Gastrocnemius medialis (tissue), 4 donors: Measurements from ENCODE around the gene GARNL3. TPM values are rescaled to one million over a fixed set of nuclear protein-coding genes. Genes with fewer than 3 reads are reported as not detected.

Experiments
- ATAC-seq, 2 donors: fragments of 150-250 bp; one replicate each; pipeline ENCODE4 v1.9.1; 2016
- DNase-seq, 2 donors: peaks; one replicate each; pipeline ENCODE4 v3.0.0-alpha.2; 2019
- H3K27ac ChIP-seq, 4 donors: fragments of 200-600 bp; sonication (generic); 1 replicate in 1 of 4; 2 replicates in 3 of 4; pipeline ENCODE4 v1.5.1; 2016 to 2018; ENCODE audit warnings: mild to moderate bottlenecking in 2 of 4, moderate library complexity in 1 of 4
- H3K27me3 ChIP-seq, 3 donors: fragments of 200-600 bp; sonication (generic) in 2 of 3; 1 replicate in 1 of 3; 2 replicates in 2 of 3; pipeline versions ENCODE4 v1.5.1 to v1.6.0; 2016 to 2019; ENCODE audit warnings: mild to moderate bottlenecking in 1 of 3, moderate library complexity in 1 of 3
- H3K36me3 ChIP-seq, 2 donors: fragments of 200-600 bp; sonication (generic) in 1 of 2; one replicate each; pipeline ENCODE4 v1.5.1; 2017 to 2018
- H3K4me1 ChIP-seq, 2 donors: fragments of 200-600 bp; sonication (generic) in 1 of 2; one replicate each; pipeline ENCODE4 v1.5.1; 2016 to 2017; ENCODE audit warnings: mild to moderate bottlenecking in 2 of 2
- H3K4me3 ChIP-seq, 4 donors: fragments of 200-600 bp; sonication (generic) in 3 of 4; 1 replicate in 1 of 4; 2 replicates in 3 of 4; pipeline ENCODE4 v1.5.1; 2016 to 2019; ENCODE audit warnings: mild to moderate bottlenecking in 2 of 4
- H3K9me3 ChIP-seq, 3 donors: fragments of 200-600 bp; sonication (generic) in 2 of 3; 1 replicate in 1 of 3; 2 replicates in 2 of 3; pipeline ENCODE4 v1.5.1; 2016 to 2019
- POLR2A ChIP-seq, 2 donors: fragments of 450-650 bp; IDR thresholded peaks; one replicate each; pipeline ENCODE4 v1.6.1; 2017; ENCODE audit warnings: antibody characterized with exemption in 2 of 2, mild to moderate bottlenecking in 2 of 2, moderate library complexity in 2 of 2
- in situ Hi-C, 4 donors: fragments of 200-750 bp; cut with MboI; loops; one replicate each; pipeline versions ENCODE4 v1.15.0 to v1.8.0; 2017; ENCODE audit warnings: low sequenced_read_pairs in 4 of 4
- intact Hi-C: fragments of 100-400 bp; cut with DNase I; formaldehyde crosslinking; loops from one replicate; pipeline ENCODE4 v1.15.1; 2023; ENCODE audit warnings: low total_unique reads
- total RNA-seq, 4 donors: library from RNA; depleted of rRNA; stranded (reverse); fragments of >200 nt; gene quantifications; one replicate each; pipeline versions ENCODE4 v1.1.0 to v1.2.3, GENCODE V29; 2016
- TF ChIP-seq, protein P1 (sequence below), 5 experiments: fragments of 450-650 bp in 3 of 5; fragments of 200-600 bp in 2 of 5; sonication (generic) in 2 of 5; IDR thresholded peaks in 4 of 5; conservative IDR thresholded peaks in 1 of 5; 1 replicate in 4 of 5; 2 replicates in 1 of 5; pipeline ENCODE4 v1.5.1; 2016 to 2019; ENCODE audit warnings: antibody characterized with exemption in 5 of 5, mild to moderate bottlenecking in 3 of 5, moderate library complexity in 3 of 5

The GARNL3 gene
- total RNA-seq, 4 donors from 2014 or later: 2.5 to 5.7 (median 3.0) TPM

DNA sequence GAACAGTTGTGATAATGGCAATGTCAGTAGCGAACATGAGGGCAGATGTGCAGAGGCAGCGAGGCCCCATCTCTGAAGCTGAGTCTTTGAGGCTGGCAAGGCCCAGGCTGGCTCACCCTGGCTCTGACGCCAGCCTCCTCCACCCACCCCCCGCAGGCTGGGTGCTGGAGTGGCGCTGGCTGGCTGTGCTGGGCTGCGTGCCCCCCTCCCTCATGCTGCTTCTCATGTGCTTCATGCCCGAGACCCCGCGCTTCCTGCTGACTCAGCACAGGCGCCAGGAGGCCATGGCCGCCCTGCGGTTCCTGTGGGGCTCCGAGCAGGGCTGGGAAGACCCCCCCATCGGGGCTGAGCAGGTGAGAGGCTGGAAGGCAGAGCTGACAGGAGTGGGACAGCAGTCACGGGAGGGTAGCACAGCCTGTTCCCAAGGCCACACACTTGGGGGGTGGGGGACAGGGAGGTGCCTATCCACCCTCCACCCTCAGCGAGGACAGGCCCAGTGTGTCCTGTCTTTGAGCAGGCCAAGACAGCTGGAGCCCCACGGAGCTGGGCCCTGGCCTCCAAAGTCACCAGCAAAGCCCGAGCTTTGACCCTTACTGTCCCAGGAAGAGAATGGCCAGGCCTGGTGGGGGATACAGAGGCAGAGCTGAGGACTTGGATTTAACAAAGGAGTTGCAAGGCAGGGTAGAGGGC is 138.0 kb downstream of the GARNL3 start:
- TF ChIP-seq, protein P1, sequence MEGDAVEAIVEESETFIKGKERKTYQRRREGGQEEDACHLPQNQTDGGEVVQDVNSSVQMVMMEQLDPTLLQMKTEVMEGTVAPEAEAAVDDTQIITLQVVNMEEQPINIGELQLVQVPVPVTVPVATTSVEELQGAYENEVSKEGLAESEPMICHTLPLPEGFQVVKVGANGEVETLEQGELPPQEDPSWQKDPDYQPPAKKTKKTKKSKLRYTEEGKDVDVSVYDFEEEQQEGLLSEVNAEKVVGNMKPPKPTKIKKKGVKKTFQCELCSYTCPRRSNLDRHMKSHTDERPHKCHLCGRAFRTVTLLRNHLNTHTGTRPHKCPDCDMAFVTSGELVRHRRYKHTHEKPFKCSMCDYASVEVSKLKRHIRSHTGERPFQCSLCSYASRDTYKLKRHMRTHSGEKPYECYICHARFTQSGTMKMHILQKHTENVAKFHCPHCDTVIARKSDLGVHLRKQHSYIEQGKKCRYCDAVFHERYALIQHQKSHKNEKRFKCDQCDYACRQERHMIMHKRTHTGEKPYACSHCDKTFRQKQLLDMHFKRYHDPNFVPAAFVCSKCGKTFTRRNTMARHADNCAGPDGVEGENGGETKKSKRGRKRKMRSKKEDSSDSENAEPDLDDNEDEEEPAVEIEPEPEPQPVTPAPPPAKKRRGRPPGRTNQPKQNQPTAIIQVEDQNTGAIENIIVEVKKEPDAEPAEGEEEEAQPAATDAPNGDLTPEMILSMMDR (IDR thresholded peaks at IDR 0.05 in 4 of 5, conservative IDR thresholded peaks at IDR 0.05 in 1 of 5): no peak
- no peak for TF ChIP-seq POLR2A (IDR thresholded peaks at IDR 0.05)
- Histone ChIP-seq H3K4me1 (peaks cover 9 to 12% of the 10 kb centered on the region in 2 donors), H3K27ac (no peak overlapping the region), H3K4me3 (no peak overlapping the region), H3K27me3 (no peaks in the 10 kb centered on the region), H3K36me3 (peaks cover 0 to 46% of the 10 kb centered on the region in 2 donors), H3K9me3 (no peaks in the 10 kb centered on the region)
- intact Hi-C loops (no loop called here), in situ Hi-C loops (loop anchor here in 1 of 4 donors (25.0 kb wide), 1 partner anchor 465 kb away; no protein-coding TSS in a partner anchor)
- DNase-seq (no peak), ATAC-seq (no peak)

DNA sequence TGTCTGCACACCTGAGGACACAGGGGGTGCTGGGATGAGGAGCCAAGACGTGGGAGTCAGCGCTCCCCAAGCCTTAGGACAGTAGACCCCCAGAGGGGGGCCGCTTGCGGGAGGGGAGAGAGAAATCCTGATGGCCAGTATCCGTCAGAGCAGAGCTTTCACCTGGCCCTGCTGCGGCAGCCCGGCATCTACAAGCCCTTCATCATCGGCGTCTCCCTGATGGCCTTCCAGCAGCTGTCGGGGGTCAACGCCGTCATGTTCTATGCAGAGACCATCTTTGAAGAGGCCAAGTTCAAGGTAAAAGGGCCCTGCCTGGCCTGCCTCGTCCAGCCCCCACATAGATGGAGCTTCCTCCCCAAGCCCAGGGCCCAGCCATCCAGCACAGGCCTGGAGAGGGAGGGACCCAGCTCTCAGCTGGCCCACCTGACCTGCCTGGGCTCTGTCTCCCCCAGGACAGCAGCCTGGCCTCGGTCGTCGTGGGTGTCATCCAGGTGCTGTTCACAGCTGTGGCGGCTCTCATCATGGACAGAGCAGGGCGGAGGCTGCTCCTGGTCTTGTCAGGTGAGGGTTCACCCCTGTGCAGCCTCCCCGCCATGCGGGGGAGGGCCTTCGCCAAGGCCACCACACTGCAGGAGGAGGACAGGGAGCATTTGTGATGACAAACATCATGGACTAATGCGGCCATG is 139.1 kb downstream of the GARNL3 start:
- H3K27me3 ChIP-seq: no peaks in the 10 kb centered on the region
- TF ChIP-seq, protein P1 (IDR thresholded peaks at IDR 0.05 in 4 of 5, conservative IDR thresholded peaks at IDR 0.05 in 1 of 5): no peak
- TF ChIP-seq POLR2A (IDR thresholded peaks at IDR 0.05): no peak
- H3K27ac ChIP-seq: no peak overlapping the region
- H3K9me3 ChIP-seq: no peaks in the 10 kb centered on the region
- H3K4me1 ChIP-seq: peaks cover 1 to 3% of the 10 kb centered on the region in 2 donors
- no peak for DNase-seq
- no peak for ATAC-seq
- H3K4me3 ChIP-seq: no peak overlapping the region
- in situ Hi-C loops: loop anchor here in 1 of 4 donors (25.0 kb wide), 1 partner anchor 466 kb away; no protein-coding TSS in a partner anchor
- intact Hi-C loops: no loop called here
- peaks cover 0 to 55% of the 10 kb centered on the region in 2 donors for H3K36me3 ChIP-seq

DNA sequence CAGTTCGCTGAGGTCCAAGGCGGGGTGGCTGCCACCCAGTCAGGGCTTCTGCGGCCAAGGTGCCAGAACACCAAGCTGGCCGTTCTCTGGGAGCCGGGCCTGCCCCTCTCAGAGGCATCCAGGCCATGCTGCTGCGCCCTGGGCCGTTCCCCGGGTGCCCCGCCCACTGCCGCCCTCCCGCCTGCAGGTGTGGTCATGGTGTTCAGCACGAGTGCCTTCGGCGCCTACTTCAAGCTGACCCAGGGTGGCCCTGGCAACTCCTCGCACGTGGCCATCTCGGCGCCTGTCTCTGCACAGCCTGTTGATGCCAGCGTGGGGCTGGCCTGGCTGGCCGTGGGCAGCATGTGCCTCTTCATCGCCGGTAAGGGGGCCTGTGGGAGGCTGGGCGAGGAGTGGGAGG is 140.1 kb downstream of the GARNL3 start:
- Histone ChIP-seq H3K4me3 (no peak overlapping the region), H3K36me3 (peaks cover 0 to 55% of the 10 kb centered on the region in 2 donors), H3K4me1 (no peaks in the 10 kb centered on the region), H3K27me3 (no peaks in the 10 kb centered on the region), H3K27ac (no peak overlapping the region), H3K9me3 (no peaks in the 10 kb centered on the region)
- intact Hi-C loops (no loop called here), in situ Hi-C loops (loop anchor here in 1 of 4 donors (25.0 kb wide), 1 partner anchor 467 kb away; no protein-coding TSS in a partner anchor)
- DNase-seq (no peak), ATAC-seq (no peak)
- TF ChIP-seq POLR2A (IDR thresholded peaks at IDR 0.05): no peak
- TF ChIP-seq, protein P1 (IDR thresholded peaks at IDR 0.05 in 4 of 5, conservative IDR thresholded peaks at IDR 0.05 in 1 of 5): no peak

DNA sequence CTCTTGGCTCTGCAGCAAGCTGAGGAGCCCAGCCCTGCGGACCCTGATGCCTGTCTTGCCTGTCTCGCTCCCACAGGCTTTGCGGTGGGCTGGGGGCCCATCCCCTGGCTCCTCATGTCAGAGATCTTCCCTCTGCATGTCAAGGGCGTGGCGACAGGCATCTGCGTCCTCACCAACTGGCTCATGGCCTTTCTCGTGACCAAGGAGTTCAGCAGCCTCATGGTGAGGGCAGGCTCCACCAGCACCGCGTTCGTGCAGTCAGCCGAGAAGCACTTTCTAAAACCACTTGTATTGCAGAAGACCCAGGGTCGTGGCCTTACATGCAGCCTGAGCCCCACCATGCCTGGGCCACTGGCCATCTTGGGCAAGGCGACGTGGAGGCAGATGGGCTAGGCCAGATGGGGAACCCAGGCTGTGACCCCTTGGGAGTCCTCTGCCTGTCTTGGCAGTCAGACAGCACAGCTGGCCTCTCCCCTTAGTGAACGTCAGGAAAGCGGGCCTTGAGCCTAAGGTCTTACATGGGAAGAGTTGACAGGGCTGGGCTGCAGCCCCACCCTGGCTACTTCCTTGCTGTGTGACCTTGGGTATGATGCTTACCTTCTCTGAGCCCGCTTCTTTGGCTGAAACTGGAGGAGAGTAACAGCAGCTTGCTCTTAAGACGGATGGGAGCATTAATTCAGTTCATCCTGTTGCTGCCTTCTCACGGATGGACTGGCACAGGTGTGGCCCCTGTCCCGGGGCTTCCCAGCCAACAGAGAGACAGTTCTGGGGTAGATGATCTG is 141.0 kb downstream of the GARNL3 start:
- Histone ChIP-seq H3K27me3 (no peaks in the 10 kb centered on the region), H3K4me1 (no peaks in the 10 kb centered on the region), H3K36me3 (peaks cover 0 to 51% of the 10 kb centered on the region in 2 donors), H3K4me3 (no peak overlapping the region), H3K27ac (no peak overlapping the region), H3K9me3 (no peaks in the 10 kb centered on the region)
- ATAC-seq (no peak), DNase-seq (no peak)
- in situ Hi-C loops (loop anchor here in 1 of 4 donors (25.0 kb wide), 1 partner anchor 468 kb away; no protein-coding TSS in a partner anchor), intact Hi-C loops (no loop called here)
- TF ChIP-seq, protein P1 (IDR thresholded peaks at IDR 0.05 in 4 of 5, conservative IDR thresholded peaks at IDR 0.05 in 1 of 5): no peak
- TF ChIP-seq POLR2A (IDR thresholded peaks at IDR 0.05): no peak
